GM19240 (cell line): ENCODE data around the gene PFKFB4.

Source experiments
- DNase-seq: peaks from one replicate; pipeline ENCODE4 v3.0.0; 2011; ENCODE audit warnings: low spot score; ENCODE audit not compliant: insufficient read length

Gene PFKFB4

DNA sequence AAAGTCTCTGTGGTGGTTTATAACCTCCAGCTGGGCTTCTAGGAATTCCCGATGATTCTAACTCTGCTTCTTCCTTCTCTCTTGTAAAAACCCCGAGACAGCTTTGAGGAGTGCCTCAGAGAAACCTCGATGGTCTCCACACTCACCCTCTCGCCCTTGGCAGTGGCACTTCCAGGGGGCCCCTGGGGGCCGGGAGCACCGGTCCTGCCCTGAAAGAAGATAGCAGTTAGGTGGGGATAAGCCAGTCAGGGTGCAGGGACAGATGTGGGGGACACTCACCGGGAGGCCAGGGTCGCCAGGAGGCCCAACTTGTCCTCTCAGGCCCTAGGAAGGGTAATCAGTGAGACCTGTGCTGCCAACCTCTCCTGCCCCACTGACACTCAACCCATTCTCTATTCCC is 28.8 kb upstream of the PFKFB4 start:
- DNase-seq = no peak

DNA sequence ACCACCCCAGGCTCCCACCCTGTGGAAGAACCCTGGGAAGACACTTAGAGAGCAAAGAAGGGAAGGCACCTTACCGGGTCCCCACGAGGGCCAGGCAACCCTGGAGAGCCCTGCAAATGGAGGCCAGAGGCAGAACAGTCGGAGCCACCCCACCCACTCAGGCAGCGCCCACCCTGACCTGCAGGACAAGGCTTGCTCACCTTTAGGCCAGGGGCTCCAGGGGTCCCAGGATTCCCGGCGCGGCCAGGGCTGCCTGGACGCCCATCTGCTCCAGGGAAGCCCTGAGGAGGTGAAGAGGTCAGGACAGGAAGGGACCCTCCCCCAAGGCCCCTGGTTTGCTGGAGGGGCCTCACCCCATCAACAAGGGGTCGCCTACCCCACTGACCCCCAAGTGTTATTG is 28.2 kb upstream of the PFKFB4 start:
- DNase-seq = no peak

- DNase-seq = no peak
These were observed 25.2 kb upstream of the PFKFB4 start for GRCh38 chr3:48581621-48582481.

- no peak for DNase-seq
These were observed 20.0 kb upstream of the PFKFB4 start for GRCh38 chr3:48576647-48577046.

GRCh38 chr3:48575366-48575765 is 18.8 kb upstream of the PFKFB4 start:
- DNase-seq = no peak

GRCh38 chr3:48573973-48574585 is 17.5 kb upstream of the PFKFB4 start:
- no peak for DNase-seq

DNA sequence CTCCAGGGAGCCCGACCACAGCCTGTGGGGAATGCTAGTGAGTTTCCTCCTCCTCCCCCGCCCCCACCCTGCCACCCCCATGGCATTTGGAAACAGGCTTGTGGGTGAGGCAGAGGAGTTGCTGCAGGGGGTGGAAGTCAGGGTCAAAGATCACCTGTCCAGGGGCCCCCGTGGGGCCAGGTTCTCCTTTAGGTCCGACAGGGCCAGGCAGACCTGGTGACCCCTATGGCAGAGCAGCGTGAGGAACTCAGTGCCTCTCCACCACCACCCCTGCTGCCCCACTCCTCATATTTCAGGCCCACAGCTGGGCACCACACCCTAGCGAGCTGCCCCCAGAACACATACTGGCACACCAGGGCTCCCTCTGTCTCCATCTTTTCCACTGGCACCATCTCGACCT is 15.9 kb upstream of the PFKFB4 start:
- DNase-seq = no peak

- no peak for DNase-seq
These were observed 15.3 kb upstream of the PFKFB4 start for GRCh38 chr3:48571938-48572337.

GRCh38 chr3:48569808-48570450 is 13.3 kb upstream of the PFKFB4 start:
- no peak for DNase-seq

- DNase-seq = no peak
These were observed 12.8 kb upstream of the PFKFB4 start for GRCh38 chr3:48569400-48569799.

GRCh38 chr3:48568476-48568875 is 11.9 kb upstream of the PFKFB4 start:
- DNase-seq = no peak

DNA sequence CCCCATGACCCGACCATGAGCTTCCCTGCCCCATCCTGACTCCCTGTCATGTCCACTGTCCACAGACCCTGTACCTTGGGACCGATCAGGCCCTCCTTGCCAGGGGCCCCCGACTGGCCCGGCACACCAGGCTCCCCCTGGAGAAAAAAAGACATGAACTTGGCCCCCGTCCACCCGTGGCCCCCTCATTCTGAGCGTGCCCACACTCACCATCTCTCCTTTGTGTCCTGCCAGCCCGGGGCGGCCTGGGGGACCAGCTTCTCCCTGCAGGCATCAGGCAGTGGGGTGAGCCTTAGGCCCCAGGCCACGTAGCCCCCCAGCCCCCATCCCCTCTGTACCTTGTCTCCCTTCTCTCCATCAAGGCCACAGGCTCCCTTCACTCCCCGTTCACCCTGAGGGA is 10.9 kb upstream of the PFKFB4 start:
- DNase-seq = no peak

- DNase-seq = no peak
These were observed 10.5 kb upstream of the PFKFB4 start for GRCh38 chr3:48567090-48567489.

- no peak for DNase-seq
These were observed 9.8 kb upstream of the PFKFB4 start for GRCh38 chr3:48566401-48566760.

DNA sequence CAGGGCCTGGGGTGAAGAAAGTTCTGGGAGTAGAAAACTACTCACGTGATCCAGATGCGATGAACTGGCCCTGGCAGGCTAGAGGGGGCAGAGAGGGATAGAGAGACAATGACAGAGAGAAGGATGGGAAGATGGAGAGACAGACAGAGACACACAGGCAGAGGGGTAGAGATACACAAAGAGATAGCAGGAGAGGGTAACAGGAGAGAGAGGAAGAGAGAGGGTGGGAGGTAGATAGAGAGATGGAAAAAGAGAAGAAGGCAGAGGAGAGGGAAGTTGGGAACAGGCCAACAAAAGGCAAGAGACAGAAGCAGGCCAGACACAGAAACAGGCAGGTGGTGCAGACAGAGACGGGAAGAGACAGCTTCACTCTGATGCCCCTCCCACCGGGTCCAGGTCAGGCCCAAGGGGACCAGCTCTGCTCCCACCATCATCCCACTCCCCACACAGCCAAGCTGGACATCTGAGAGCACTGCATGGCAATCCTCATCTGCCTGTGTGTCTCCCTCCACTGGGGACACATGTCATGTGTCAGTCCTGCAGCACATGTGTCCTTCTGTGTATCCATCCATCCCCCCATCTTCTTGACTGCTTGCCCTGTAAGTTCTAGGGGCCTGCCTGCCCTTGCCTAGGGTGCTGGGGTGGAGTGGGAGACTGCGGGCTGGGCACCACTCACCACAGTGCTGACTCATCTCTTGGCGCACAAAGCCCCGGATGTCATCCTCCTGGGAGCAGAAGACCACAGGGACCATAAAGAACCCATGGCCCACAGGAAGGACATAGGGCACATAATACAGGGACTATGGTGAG is 9.2 kb upstream of the PFKFB4 start:
- DNase-seq = no peak

- DNase-seq = no peak
These were observed 8.6 kb upstream of the PFKFB4 start for GRCh38 chr3:48565186-48565585.

DNA sequence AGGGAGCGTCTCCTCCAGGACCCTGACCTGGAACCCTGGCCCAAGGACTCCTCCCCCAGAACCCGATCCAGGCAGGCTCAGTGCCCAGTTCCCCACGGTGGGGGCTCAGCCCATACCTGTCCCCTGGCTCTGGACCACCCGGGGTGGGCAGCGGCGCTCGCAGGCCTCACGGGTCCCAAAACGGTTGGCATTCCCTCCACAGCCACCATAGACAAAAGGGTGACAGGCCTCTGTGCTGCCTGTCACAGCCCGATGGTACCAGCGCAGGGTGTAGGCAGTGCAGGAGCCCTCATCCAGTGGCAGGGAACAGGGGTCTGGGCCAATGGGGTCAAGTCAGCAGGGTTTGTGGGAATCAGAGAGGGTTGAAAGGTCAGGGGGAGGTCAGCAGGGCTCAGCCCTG is 8.1 kb upstream of the PFKFB4 start:
- DNase-seq = no peak

- DNase-seq = no peak
These were observed 7.4 kb upstream of the PFKFB4 start for GRCh38 chr3:48564022-48564421.

GRCh38 chr3:48563382-48563918 is 6.8 kb upstream of the PFKFB4 start, which contains the start of gene UCN2:
Gene UCN2, minus strand, starts transcription at chr3:48563781. Its CDS starts 657 bp downstream, at chr3:48563124.
- DNase-seq = no peak

DNA sequence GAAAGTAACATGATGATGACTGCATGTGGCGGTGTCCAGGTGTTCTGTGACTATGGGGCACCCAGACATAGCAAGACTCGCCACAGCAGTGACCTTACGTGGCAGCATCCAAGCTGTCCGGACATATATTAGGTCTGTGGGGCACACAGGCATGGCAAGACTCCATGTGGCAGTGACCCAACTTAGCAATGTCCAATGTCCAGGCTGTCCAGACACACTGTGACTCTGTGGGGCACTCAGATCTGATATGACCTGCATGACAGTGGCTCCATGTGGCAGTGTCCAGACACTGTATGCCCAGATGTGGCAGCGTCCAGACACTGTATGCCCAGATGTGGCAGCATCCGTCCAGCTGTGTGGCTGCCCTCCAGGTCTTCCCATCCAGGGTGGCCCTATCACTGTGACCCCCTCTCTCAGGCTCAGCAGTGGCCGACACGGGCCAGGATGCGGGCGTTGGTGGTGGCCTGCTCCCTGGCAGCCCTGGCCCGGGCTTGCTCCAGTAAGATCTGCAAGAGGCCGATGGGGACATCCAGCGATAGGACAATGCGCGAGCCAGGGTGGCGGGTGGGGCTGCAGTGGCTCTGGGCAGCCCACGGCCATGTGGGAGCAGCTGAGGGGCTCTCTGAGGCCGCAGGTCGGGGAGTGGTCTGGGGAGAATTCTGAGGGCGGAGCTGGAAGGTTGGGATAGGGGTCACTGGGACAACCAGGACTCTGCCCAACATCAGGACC is 5.9 kb upstream of the PFKFB4 start:
- no peak for DNase-seq
